SU-DHL-6 (cell line): ENCODE results near the gene MGAT4A.

Experiments
- CTCF ChIP-seq: fragments of 200-600 bp; sonication (generic); IDR thresholded peaks from one replicate; pipeline ENCODE4 v1.5.1; 2017; ENCODE audit warnings: antibody characterized with exemption, mild to moderate bottlenecking, low read length, moderate library complexity; ENCODE audit not compliant: insufficient read depth, poor library complexity, severe bottlenecking
- EZH2phosphoT487 ChIP-seq: fragments of 200-600 bp; sonication (generic), shearing (Covaris generic); conservative IDR thresholded peaks from 2 replicates; pipeline ENCODE4 v1.6.1; 2018; ENCODE audit warnings: mild to moderate bottlenecking, antibody characterized with exemption, low read length, moderate library complexity, mixed read lengths

- TF ChIP-seq CTCF = no peak
- TF ChIP-seq EZH2phosphoT487 = no peak
Observed at GRCh38 chr2:98634406-98635092, 96.4 kb downstream of the MGAT4A start.
